Esophagus muscularis mucosa (tissue), 3 donors: ENCODE data around the gene SULT1A1.
"Not testable (repeated sequence)": the region's sequence is repeated elsewhere in the genome, so short reads cannot be mapped to it uniquely, and the experiment has no call there.

Source experiments
- POLR2A ChIP-seq: fragments of 450-650 bp; IDR thresholded peaks from one replicate; pipeline ENCODE4 v1.6.1; 2017; ENCODE audit warnings: antibody characterized with exemption, moderate library complexity, mild to moderate bottlenecking, low read depth
- POLR2AphosphoS5 ChIP-seq, 2 donors: sonication (generic); formaldehyde crosslinking; IDR thresholded peaks; one replicate each; pipeline ENCODE4 v1.6.1; 2017; ENCODE audit warnings: antibody characterized with exemption in 2 of 2
- TF ChIP-seq, protein P1 (sequence below), 3 experiments: fragments of 200-600 bp in 2 of 3; fragments of 450-650 bp in 1 of 3; sonication (generic) in 2 of 3; IDR thresholded peaks; one replicate each; pipeline ENCODE4 v1.5.1; 2017 to 2019; ENCODE audit warnings: antibody characterized with exemption in 3 of 3, mild to moderate bottlenecking in 2 of 3, moderate library complexity in 1 of 3

- TF ChIP-seq, protein P1, sequence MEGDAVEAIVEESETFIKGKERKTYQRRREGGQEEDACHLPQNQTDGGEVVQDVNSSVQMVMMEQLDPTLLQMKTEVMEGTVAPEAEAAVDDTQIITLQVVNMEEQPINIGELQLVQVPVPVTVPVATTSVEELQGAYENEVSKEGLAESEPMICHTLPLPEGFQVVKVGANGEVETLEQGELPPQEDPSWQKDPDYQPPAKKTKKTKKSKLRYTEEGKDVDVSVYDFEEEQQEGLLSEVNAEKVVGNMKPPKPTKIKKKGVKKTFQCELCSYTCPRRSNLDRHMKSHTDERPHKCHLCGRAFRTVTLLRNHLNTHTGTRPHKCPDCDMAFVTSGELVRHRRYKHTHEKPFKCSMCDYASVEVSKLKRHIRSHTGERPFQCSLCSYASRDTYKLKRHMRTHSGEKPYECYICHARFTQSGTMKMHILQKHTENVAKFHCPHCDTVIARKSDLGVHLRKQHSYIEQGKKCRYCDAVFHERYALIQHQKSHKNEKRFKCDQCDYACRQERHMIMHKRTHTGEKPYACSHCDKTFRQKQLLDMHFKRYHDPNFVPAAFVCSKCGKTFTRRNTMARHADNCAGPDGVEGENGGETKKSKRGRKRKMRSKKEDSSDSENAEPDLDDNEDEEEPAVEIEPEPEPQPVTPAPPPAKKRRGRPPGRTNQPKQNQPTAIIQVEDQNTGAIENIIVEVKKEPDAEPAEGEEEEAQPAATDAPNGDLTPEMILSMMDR (IDR thresholded peaks at IDR 0.05), result not testable (repeated sequence)
- TF ChIP-seq POLR2AphosphoS5 (IDR thresholded peaks at IDR 0.05); POLR2A: not testable (repeated sequence)
Observed at GRCh38 chr16:28637765-28638164, 27.9 kb upstream of the SULT1A1 start, which contains the start of gene NPIPB8.
